ENCODE results near the gene PHAF1. TPM values are rescaled to one million over a fixed set of nuclear protein-coding genes. Genes with fewer than 3 reads are reported as not detected.

PHAF1 gene
- total RNA-seq, 2 donors from 2014 or later = 18.8 to 19.6 TPM

- Mint-ChIP-seq H3K9me3 (no peaks in the 10 kb centered on the region), H3K36me3 (ENCODE audit: low read depth) (peaks cover 11% of the 10 kb centered on the region), H3K4me3 (no peak overlapping the region), H3K27ac (no peak overlapping the region), H3K4me1 (peaks cover 18% of the 10 kb centered on the region), H3K27me3 (ENCODE audit: insufficient read depth) (peaks cover 1% of the 10 kb centered on the region)
- no peak overlapping the region for H3K9ac ChIP-seq (ENCODE audit: extremely low read depth, low read length, poor library complexity, severe bottlenecking)
- 83 to 93% methylated on average over 2 of the region's 2 CpGs for WGBS, 2 experiments (ENCODE audit: insufficient coverage in 1 of 2, insufficient read length in 1 of 2)
- H3K4me3 ChIP-seq (ENCODE audit: low read length) = no peak overlapping the region
- no peak for DNase-seq
- H3K36me3 ChIP-seq (ENCODE audit: control insufficient read depth, insufficient read depth, low read length) = peaks cover 8% of the 10 kb centered on the region
- H3K27me3 ChIP-seq (ENCODE audit: control insufficient read depth, insufficient read depth, low read length, poor library complexity, severe bottlenecking) = no peaks in the 10 kb centered on the region
- H3K4me1 ChIP-seq (ENCODE audit: control insufficient read depth, insufficient read depth, low read length) = no peaks in the 10 kb centered on the region
- H3K9me3 ChIP-seq (ENCODE audit: control insufficient read depth, low read length) = no peaks in the 10 kb centered on the region
- TF ChIP-seq CTCF (conservative IDR thresholded peaks at IDR 0.05) = no peak
- no peak overlapping the region for H3K27ac ChIP-seq (ENCODE audit: low read depth, low read length)
Measured at GRCh38 chr16:67114793-67115192, 5.1 kb downstream of the PHAF1 start.

- Histone ChIP-seq H3K9ac (ENCODE audit: extremely low read depth, low read length, poor library complexity, severe bottlenecking) (no peak overlapping the region), H3K36me3 (ENCODE audit: control insufficient read depth, insufficient read depth, low read length) (peaks cover 17% of the 10 kb centered on the region), H3K27ac (ENCODE audit: low read depth, low read length) (no peak overlapping the region), H3K4me3 (ENCODE audit: low read length) (no peak overlapping the region), H3K4me1 (ENCODE audit: control insufficient read depth, insufficient read depth, low read length) (no peaks in the 10 kb centered on the region), H3K9me3 (ENCODE audit: control insufficient read depth, low read length) (no peaks in the 10 kb centered on the region), H3K27me3 (ENCODE audit: control insufficient read depth, insufficient read depth, low read length, poor library complexity, severe bottlenecking) (no peaks in the 10 kb centered on the region)
- Mint-ChIP-seq H3K9me3 (no peaks in the 10 kb centered on the region), H3K4me3 (no peak overlapping the region), H3K36me3 (ENCODE audit: low read depth) (peaks cover 20% of the 10 kb centered on the region), H3K4me1 (peaks cover 15% of the 10 kb centered on the region), H3K27me3 (ENCODE audit: insufficient read depth) (no peaks in the 10 kb centered on the region), H3K27ac (no peak overlapping the region)
- WGBS, 2 experiments (ENCODE audit: insufficient coverage in 1 of 2, insufficient read length in 1 of 2) = 83 to 95% methylated on average over 6 to 7 of the region's 7 CpGs
- no peak for DNase-seq
- TF ChIP-seq CTCF (conservative IDR thresholded peaks at IDR 0.05) = no peak
Measured at GRCh38 chr16:67115639-67116038, 5.9 kb downstream of the PHAF1 start.

- no peak overlapping the region for H3K4me3 Mint-ChIP-seq
- no peak overlapping the region for H3K27ac Mint-ChIP-seq
- H3K9ac ChIP-seq (ENCODE audit: extremely low read depth, low read length, poor library complexity, severe bottlenecking) = no peak overlapping the region
- no peak overlapping the region for H3K4me3 ChIP-seq (ENCODE audit: low read length)
- no peaks in the 10 kb centered on the region for H3K9me3 Mint-ChIP-seq
- no peak for TF ChIP-seq CTCF (conservative IDR thresholded peaks at IDR 0.05)
- H3K27ac ChIP-seq (ENCODE audit: low read depth, low read length) = no peak overlapping the region
- peaks cover 9% of the 10 kb centered on the region for H3K4me1 Mint-ChIP-seq
- no peaks in the 10 kb centered on the region for H3K4me1 ChIP-seq (ENCODE audit: control insufficient read depth, insufficient read depth, low read length)
- H3K27me3 ChIP-seq (ENCODE audit: control insufficient read depth, insufficient read depth, low read length, poor library complexity, severe bottlenecking) = no peaks in the 10 kb centered on the region
- DNase-seq = no peak
- H3K9me3 ChIP-seq (ENCODE audit: control insufficient read depth, low read length) = no peaks in the 10 kb centered on the region
- H3K36me3 Mint-ChIP-seq (ENCODE audit: low read depth) = peaks cover 24% of the 10 kb centered on the region
- peaks cover 20% of the 10 kb centered on the region for H3K36me3 ChIP-seq (ENCODE audit: control insufficient read depth, insufficient read depth, low read length)
- 94 to 97% methylated on average over 11 to 13 of the region's 13 CpGs for WGBS, 2 experiments (ENCODE audit: insufficient coverage in 1 of 2, insufficient read length in 1 of 2)
- H3K27me3 Mint-ChIP-seq (ENCODE audit: insufficient read depth) = no peaks in the 10 kb centered on the region
Measured at GRCh38 chr16:67116388-67117311, 6.9 kb downstream of the PHAF1 start.

Data from endodermal cell (in vitro differentiated cells).